Measurements from ENCODE around the gene UGP2.

DNA sequence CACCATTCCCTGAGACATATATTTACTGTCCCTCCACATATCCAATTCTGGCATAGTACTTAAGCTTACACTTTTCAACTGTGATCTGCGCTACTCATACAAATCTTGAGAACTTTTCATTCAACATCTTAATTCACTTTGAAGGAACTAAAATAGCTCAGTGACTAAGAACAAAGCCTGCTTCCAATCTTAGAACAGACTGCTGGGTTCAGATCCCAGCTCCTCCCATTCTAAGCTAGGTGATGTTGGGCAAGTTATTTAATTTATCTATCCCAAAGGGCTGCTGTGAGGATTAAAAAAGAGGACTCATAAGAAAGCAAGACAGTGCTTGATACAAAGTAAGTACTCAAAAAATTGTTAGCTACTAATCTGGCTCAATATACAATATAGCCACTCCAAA lies 57.9 kb downstream of the UGP2 start:
- TF ChIP-seq, protein P1, sequence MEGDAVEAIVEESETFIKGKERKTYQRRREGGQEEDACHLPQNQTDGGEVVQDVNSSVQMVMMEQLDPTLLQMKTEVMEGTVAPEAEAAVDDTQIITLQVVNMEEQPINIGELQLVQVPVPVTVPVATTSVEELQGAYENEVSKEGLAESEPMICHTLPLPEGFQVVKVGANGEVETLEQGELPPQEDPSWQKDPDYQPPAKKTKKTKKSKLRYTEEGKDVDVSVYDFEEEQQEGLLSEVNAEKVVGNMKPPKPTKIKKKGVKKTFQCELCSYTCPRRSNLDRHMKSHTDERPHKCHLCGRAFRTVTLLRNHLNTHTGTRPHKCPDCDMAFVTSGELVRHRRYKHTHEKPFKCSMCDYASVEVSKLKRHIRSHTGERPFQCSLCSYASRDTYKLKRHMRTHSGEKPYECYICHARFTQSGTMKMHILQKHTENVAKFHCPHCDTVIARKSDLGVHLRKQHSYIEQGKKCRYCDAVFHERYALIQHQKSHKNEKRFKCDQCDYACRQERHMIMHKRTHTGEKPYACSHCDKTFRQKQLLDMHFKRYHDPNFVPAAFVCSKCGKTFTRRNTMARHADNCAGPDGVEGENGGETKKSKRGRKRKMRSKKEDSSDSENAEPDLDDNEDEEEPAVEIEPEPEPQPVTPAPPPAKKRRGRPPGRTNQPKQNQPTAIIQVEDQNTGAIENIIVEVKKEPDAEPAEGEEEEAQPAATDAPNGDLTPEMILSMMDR (IDR thresholded peaks at IDR 0.05) = no peak
- TF ChIP-seq, protein P2, sequence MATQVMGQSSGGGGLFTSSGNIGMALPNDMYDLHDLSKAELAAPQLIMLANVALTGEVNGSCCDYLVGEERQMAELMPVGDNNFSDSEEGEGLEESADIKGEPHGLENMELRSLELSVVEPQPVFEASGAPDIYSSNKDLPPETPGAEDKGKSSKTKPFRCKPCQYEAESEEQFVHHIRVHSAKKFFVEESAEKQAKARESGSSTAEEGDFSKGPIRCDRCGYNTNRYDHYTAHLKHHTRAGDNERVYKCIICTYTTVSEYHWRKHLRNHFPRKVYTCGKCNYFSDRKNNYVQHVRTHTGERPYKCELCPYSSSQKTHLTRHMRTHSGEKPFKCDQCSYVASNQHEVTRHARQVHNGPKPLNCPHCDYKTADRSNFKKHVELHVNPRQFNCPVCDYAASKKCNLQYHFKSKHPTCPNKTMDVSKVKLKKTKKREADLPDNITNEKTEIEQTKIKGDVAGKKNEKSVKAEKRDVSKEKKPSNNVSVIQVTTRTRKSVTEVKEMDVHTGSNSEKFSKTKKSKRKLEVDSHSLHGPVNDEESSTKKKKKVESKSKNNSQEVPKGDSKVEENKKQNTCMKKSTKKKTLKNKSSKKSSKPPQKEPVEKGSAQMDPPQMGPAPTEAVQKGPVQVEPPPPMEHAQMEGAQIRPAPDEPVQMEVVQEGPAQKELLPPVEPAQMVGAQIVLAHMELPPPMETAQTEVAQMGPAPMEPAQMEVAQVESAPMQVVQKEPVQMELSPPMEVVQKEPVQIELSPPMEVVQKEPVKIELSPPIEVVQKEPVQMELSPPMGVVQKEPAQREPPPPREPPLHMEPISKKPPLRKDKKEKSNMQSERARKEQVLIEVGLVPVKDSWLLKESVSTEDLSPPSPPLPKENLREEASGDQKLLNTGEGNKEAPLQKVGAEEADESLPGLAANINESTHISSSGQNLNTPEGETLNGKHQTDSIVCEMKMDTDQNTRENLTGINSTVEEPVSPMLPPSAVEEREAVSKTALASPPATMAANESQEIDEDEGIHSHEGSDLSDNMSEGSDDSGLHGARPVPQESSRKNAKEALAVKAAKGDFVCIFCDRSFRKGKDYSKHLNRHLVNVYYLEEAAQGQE (IDR thresholded peaks at IDR 0.05; ENCODE audit: insufficient read depth in 1 of 2, low read depth in 2 of 2, low read length in 1 of 2) = no peak

All from Panc1 (cell line).